Middle frontal gyrus (tissue), 1 donor: Measurements from ENCODE around the gene KAZALD1.

Experiments
- DNase-seq: peaks from one replicate; pipeline ENCODE4 v3.0.0-alpha.2; 2015; ENCODE audit warnings: low spot score; ENCODE audit errors: extremely low spot score

The KAZALD1 gene

DNA sequence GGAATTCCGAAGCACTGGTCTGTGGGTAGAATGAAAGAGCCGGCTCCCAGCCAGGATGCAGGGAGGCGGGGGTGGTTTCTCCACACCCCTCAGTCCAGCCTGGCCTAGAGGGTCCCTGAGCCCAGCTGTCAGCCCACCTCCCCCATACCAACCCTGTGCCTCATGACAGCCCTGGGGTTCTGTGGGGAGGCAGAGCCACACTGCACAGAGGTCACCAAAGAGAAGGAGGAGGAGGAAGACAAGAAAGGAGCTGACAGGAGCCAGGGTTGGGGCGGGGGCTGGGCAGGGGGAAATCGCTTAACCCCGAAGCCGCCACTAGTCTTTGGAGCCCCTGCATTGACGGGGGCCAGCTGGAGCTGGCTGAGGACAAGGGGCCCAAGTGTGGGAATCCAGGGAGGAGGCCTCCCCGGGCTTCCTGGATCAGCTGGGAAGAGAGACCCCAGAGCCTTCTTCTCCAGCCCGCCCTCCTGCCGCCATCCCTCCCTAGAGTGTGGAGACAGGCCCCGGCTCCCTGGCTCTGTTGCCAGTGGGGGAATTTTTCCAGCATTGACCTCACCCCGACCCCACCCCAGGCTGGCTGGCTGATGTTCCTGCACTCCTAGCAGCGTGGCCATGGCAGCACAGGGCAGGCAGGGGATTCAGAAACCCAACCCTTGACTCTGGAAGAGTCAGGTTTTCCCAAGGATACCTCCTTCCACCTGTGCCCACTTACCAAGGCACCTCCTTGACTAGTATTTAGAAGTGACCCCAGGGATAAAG lies 32.5 kb downstream of the KAZALD1 start:
- DNase-seq: no peak

DNA sequence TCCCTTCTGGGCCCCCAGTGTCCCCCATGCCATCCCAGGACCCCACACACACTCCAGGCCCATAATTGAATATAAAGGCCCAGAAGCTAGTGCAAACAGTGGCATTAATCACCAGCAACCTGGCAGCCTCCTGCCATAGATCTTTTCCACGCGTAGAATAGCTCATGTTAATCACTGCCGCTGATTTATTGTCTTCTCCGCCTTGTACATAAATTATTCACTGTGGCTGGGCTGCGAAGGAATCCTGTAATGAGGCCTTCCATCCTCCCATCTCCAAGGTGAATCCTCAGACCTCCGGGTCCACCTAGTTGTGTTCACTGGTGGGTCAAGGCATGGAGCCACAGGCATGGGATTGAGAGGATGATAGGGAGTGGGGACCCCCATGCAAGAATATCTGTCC lies 33.2 kb downstream of the KAZALD1 start:
- DNase-seq: no peak

DNA sequence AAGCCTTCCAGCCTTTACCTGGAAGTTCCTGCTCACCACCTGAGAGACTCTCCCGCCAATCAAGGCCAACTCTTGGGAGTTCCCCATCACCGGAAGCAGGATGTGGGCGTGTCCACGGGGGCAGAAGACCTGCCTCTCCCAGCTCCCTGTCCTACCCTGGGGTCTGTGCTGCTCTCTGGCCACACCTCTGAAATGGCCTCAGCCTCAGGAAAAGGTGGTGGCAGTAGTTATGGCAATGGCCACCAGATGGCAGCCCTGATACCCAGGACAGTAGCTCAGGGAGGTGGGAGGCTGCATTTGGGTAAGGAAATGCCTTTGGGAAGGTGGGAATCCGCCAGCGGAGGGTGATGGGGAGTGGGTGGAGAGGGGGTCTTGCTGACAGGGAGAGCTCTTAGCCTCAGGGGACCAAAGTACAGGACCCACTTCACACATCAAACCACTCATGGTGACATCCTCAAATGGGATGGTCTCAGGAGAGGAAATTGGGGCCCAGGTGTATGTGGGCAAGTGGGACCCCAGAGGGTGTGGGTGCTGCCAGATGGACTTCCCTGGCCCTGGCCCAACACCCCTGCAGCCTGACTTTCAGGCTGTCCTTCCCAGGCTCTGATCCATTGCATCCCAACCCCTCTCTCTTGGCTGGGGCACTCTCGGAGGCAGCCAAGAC lies 33.9 kb downstream of the KAZALD1 start:
- DNase-seq: no peak

DNA sequence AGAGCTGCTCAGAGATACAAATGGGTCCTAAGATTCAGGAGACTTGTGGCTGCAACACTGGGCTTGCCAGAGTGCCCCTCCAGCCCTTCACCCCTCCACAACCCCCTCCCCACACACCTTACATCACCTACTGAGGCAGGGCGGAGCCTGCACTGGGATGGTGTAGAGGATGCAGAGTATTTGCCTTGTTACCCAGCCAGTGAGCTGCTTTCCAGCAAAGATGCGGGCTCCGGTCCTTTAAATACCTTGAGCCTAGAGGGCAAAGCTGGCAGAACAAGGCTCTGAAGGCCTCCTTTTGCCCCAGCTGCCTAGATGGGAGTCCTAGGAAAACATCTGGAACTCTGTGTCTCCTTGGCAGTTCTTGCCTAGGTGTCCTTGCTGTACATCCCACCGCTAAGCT lies 34.6 kb downstream of the KAZALD1 start:
- no peak for DNase-seq

DNA sequence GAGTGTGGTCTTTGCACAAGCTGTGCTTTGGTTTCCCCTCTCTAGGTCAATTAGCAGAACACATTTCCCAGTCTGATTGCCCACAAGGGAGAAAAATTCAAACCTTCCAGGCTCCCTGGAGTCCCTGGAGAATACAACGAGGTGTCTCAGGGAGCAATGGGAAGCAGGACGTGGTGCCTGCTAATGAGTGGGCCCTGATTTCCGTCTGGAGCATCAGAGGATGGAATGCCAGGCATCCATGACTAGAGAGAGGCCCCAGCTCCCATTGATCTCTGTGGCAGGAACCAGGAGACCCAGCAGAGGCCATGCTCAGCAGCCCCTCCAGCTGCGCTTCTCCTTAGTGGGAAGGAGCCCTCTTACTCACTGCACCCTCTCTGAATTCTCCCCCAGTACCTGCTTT lies 36.1 kb downstream of the KAZALD1 start:
- DNase-seq: no peak

DNA sequence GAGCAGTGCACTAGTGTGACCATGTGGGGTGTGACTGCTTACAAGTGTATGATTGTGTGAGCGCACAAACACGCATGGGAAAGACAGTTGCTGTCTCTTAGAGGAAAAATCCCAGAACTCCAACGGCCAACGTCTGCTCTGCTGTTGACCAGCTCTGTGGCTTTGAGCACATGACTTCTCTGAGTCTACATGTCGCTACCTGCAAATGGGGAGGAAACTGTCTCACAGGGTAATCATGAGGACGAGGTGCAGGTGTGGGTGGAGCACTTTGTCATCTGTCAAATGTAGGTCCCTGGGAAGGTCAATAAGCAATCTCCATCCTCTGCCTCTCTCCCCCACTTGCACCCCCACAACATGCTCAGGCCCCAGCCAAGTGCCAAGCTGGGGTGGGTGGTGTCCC lies 38.1 kb downstream of the KAZALD1 start:
- no peak for DNase-seq

DNA sequence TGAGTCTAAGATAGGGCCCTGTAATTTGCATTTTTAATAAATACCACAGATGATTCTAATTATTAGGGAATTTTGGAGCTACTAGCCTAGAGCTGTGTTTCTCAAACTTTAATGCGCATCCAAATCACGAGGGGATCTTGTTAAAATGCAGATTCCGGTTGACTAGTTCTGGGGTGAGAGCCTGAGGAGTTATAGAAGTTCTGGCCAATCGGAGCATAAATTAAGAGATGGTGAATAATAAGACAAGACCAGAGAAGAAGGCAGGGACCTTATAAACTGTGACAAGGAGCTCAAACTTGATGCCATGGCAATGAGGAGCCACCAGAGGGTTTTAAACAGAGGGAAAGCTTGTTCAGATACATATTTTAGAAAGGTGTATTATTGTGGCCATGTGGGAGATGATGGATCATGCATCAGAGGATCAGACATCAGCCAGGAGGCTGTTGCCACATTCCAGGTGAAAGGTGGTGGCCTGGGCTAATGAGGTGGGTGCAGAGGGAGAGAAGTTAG lies 39.6 kb downstream of the KAZALD1 start:
- DNase-seq: no peak

DNA sequence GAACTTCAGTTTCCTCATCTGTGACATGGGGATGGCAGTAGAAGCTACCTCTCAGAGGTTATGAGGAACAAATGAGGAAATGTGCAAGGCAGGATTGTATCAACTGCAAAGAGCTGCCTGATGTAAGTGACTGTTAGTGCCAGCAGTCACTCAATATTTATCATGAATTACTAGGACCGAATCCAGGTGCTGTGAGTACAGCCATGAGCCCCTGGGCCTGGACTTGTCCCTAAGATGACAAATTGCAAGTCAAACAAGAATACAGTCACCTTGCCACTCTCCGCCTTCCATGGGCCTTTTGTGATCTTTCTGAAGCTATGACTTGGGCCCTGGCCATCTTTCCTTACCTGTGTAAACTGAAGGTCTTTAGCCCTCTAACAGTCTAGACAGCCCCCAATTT lies 41.6 kb downstream of the KAZALD1 start:
- no peak for DNase-seq

DNA sequence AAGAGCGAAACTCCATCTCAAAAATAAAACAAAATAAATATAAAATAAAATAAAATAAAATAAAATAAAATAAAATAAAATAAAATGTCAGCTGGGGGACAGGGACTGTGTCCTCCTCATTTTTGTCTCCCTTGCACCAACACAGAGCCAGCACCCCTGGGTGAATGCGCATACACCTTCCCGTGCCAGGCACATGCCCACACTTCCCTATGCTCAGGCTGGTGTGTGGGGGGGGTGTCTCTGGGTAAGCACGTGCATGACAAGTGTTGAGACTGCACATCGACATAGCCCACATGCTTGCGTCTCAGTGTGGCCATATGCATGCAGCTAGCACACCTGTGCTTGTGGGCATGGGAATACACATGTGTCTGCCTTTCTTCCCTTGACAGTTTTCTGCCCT lies 44.6 kb downstream of the KAZALD1 start:
- DNase-seq: no peak

DNA sequence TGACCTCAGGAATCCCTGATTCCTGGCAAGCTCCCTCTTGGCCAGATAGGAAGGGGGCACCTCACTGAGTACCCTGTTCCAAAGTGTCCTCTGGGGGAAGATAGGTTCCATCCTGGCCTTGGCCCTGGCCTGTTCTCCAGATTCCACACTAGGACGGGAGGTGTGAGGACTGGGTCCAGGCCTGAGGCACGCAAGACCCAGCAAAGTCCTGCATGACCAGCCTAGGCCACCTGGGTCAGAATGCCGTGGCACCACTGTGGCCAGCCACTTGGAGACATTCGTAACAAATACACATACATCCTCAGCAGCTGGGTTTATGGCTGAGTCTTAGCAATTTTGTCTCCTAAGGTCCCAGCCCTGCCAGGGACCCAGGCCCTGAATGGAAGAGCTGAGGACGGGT lies 46.0 kb downstream of the KAZALD1 start:
- DNase-seq: no peak

DNA sequence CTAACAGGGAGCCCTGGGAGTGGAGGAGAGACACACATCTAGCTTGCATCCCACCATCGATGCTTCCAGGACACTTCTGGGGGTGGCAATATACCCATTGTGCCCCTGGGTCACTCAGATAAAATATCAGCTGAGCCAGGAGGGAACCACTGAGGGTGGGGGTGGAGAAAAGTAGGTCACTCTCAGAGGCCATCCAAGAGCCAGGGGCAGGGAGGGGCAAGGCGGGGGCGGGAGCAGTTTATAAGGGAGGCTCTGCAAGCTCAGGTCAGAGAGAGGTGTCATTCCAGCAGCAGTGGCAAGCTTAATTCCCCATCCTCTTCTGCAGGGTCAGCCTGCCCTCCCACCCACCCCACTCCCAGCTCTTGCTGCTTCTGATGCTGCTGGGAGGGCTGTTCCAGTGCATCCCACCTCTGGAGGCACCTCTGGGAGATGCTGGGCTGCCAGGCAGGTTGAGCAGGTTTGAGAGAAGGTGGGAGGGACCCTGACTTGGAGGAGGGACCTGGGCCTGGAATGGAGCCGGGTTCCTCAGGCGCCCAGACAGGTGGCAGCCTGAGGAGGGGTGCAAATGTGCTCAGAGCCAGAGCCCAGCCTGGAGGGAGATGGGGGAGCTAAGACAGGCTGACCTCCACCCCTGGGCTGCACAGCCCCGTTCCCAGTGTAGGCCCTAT lies 49.2 kb downstream of the KAZALD1 start:
- DNase-seq: no peak

DNA sequence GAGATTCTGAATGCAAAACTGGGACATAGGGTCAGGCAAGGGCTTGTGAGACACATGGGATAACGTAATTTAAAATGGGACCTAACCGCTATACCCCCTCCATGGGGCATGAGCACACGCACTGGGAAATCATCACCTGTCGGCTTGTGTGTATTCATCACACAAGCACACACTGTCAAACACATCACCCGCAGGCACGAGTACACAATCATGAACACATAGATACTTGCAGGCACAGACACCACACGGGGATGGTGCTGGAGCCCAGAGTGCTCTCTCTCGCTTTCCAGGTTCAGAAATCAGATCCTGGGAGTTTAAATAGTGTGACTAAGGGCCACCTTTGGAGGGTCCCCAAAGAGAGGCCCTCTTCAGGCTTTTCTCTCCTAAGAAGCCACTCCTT lies 49.8 kb downstream of the KAZALD1 start:
- DNase-seq: no peak

DNA sequence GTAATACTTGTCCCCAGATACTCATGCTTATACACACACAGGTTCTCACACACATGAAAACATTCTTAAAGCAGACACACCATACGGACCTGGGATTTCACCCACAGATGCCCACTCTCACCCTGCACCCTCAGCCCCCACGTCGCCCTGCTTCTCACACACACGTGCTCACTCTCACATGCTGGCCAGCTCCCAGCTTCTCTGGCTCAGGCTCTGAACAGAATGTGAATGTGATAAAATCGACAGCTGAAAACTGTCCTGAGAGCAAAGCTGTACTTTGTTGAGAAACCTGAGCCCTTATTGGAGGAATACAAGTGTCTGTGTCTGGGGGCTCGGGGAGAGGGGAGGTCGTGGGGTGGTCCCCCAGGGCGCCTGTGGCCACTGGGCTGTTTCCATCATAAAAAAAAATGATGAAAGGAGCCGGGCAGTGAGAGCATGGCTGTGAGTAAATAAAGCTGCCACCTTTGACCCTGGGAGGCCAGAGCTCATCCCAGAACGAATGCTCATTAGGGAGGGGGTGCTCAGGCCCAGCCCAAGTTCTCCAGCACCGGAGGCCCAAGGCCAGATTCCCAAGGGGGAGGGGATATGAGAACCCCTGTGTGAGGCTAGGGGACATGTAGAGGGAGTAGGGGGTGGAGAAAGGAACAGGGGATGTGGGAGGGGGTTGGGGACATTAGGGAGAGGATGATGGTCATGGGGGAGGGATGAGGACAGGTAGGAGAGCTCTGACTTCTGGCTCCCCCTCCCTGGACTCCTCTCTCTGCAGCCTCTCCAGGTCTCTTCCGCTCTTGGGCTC lies 51.2 kb downstream of the KAZALD1 start:
- no peak for DNase-seq

DNA sequence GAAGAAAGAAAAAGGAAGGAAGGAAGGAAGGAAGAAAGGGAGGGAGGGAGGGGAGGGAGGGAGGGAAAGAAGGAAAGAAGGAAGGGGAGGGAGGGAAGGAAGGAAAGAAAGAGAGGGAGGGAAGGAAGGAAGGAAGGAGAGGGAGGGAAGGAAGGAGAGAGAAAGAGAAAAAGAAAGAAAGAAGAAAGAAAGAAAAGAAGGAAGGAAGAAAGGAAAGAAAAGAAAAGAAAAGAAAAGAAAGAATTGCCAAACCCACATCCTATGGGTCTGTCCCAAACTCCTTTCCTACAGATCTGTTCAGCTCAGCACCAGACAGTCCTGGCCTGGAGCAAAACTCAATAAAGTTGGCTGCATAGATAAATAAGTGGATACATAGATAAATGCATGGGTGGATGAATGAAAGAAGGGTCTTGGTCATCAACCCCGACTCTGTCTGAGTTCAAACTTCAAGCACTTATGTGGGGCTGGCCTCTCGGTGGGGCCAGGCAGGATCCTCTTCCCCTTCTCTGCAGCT lies 52.2 kb downstream of the KAZALD1 start:
- DNase-seq: no peak

DNA sequence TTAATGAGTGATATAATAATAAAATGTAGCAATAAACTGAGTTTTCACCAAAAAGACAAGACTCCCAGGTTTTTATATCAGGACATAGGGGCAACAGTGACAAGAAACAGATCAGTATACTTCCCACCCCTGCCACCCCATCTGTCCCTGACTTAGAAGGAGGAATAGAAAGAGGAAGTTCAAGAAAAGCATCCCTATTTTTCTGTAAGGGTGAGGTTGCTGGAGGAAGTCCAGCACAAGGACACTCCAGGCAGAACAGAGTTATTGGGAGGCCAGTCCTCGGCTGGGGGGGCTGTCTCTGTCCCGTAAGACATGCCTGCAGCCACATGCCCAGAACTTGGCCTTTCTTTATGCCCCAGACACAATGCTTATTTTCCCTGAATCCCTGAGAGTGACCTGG lies 52.9 kb downstream of the KAZALD1 start:
- DNase-seq: no peak
